Renal cortex interstitium (tissue), 11 donors: ENCODE measurements around the gene NCAPD2. TPM values are rescaled to one million over a fixed set of nuclear protein-coding genes. Genes with fewer than 3 reads are reported as not detected.
A peak's percentile ranks its signal among the peaks of the same experiment; 100 is the strongest.
"Not testable (repeated sequence)": the region's sequence is repeated elsewhere in the genome, so short reads cannot be mapped to it uniquely, and the experiment has no call there.

ENCODE experiments used
- DNase-seq, 11 donors: peaks; one replicate each; pipeline ENCODE4 v3.0.0-alpha.2; 2013; ENCODE audit warnings: low read depth in 9 of 11, low spot score in 4 of 11; ENCODE audit errors: extremely low read depth in 1 of 11
- polyA plus RNA-seq, 3 donors: library from polyadenylated mRNA; unstranded; fragments of 120-200 nt; gene quantifications; one replicate each; pipeline ENCODE4 v1.2.1, GENCODE V29; 2013; ENCODE audit not compliant: insufficient read length in 3 of 3

Gene NCAPD2
- polyA plus RNA-seq, 3 donors, result 63.8 to 69.8 (median 69.5) TPM

- not testable (repeated sequence) for DNase-seq
Observed at GRCh38 chr12:6477601-6478377, 16.1 kb upstream of the NCAPD2 start.

DNA sequence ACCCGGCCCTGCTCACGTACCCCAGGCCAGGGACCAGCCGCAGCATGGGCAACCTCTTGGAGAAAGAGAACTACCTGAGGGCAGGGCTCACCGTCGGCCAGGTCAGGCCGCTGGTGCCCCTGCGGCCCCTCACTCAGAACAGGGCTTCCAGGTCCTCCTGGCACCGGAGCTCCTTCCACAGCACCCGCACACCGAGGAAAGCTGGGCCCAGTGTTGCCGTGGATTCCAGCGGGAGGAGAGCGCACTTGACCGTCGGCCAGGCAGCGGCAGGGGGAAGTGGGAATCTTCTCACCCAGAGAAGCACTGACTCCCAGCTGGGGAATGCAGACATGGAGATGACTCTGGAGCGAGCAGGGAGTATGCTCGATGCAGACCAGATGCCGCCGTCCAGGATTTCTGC, 15.5 kb upstream of the NCAPD2 start:
- no peak for DNase-seq

DNA sequence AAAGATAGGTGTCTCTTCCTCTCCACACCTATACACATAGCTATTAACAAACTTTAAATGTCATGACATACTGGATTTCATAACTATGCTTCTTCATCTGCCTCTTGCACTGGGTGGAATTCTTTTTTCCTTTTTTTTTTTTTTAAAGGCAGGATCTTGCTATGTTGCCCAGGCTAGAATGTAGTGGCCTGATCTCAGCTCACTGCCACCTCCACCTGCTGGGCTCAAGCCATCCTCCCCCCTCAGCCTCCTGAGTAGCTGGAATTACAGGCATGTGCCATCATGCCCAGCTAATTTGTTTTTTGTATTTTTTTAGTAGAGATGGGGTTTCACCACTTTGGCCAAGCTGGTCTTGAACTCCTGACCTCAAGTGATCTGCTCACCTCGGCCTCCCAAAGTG, 5.7 kb upstream of the NCAPD2 start:
- DNase-seq, result no peak

- DNase-seq, result no peak
Observed at GRCh38 chr12:6489449-6489848, 4.5 kb upstream of the NCAPD2 start.

GRCh38 chr12:6490673-6491072, 3.2 kb upstream of the NCAPD2 start:
- not testable (repeated sequence) for DNase-seq

DNA sequence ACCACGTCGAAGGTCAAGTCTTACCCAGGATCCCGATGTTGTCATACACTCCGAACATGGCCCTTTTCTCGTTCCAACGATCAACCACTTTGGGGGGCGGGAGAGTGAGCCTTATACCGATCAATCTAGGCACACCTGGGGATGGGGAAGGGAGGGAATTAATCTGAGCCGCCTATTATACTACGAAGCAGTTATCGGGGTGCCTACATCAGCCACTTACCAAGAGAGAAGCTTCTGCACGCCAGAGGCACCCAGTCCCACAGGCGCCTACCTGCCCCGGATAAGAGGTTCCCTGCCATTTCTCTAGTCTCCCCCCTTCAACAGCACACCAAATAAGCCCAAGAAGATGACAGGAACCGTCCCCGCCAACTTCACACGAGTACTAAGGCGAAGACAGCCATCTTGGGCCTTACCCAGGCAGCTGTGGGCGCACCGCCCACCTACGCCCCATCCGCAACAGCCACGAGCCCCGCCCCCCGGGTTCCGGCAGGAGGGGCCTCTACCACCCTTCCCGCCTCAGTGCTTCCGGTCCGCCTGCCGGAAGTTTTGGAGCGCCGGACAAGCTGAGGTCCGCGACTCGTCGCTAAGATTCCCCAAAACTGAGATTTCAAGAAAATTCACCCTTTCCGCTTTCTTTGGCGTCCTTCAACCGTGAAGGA, 935 bp upstream of the NCAPD2 start, which contains the start of gene MRPL51:
TSS of gene MRPL51 (minus strand) at position 425 of the 659 bp plus-strand sequence. CDS start at position 299, 126 bp downstream.
- DNase-seq, result peak; percentile 80 to 94 (median 91)

GRCh38 chr12:6494258-6494743, 399 bp downstream of the NCAPD2 start:
- peak in 1 of 11 donors; percentile 19 for DNase-seq

DNA sequence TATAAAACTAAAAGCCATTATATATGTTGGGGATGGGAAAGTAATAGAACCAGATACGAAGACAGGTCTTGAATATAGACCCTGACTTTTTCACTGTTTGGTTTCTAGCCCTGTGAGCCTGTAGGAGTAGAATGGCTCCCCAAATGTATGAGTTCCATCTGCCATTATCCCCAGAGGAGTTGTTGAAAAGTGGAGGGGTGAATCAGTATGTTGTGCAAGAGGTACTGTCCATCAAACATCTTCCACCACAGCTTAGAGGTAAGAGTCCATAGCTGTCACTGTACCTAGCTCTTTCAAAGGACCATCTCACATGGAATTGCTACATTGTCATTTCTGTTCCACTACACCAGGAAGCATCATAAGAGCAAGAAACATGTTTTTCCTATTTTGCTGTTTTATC, 1.1 kb downstream of the NCAPD2 start:
- no peak for DNase-seq

GRCh38 chr12:6497291-6497690, 3.4 kb downstream of the NCAPD2 start:
- not testable (repeated sequence) for DNase-seq

GRCh38 chr12:6500466-6500865, 6.6 kb downstream of the NCAPD2 start:
- DNase-seq, result no peak

GRCh38 chr12:6507102-6507998, 13.4 kb downstream of the NCAPD2 start:
- DNase-seq, result no peak

DNA sequence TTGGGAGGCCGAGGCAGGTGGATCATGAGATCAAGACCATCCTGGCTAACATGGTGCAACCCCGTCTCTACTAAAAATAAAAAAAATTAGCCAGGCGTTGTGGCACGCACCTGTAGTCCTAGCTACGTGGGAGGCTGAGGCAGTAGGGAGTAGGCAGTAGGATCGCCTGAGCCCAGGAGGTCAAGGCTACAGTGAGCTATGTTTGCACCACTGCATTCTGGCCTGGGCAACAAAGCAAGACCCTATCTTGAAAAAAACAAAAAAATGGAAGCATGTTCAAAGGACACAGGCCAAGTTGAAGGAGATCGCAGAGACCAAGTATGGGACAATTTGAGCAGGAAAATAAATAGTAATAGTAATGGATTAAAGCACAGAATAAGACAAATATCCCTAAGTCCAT, 14.2 kb downstream of the NCAPD2 start:
- DNase-seq, result no peak

DNA sequence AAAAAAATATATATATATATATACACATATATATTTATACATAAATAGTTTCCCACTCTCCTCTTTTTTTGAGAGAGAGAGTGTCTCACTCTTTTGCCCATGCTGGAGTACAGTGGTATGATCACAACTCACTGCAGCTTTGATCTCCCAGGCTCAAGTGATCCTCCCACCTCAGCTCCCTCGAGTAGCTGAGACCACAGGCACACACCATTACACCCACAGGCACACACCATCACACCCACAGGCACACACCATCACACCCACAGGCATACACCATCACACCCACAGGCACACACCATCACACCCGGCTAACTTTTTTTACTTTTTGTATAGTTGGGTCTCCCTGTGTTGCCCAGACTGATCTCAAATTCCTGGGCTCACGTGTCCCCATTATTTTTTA, 26.3 kb downstream of the NCAPD2 start:
- no peak for DNase-seq

DNA sequence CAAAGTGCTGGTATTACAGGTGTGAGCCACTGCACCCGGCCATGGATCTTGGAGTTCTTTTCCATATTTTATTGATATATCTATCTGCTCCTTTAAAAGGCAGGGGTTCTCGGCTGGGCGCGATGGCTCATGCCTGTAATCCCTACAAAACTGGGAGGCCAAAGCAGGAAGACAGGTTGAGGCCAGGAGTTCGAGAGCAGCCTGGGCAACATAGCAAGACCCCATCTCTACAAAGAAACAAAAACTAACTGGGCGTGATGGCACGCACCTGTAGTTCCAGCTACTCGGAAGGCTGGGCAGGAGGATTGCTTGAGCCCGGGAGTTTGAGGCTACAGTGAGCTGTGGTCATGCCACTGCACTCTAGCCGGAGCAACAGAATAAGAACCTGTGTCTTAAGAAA, 28.3 kb downstream of the NCAPD2 start:
- DNase-seq, result no peak

- no peak for DNase-seq
Observed at GRCh38 chr12:6523708-6524107, 29.8 kb downstream of the NCAPD2 start.

DNA sequence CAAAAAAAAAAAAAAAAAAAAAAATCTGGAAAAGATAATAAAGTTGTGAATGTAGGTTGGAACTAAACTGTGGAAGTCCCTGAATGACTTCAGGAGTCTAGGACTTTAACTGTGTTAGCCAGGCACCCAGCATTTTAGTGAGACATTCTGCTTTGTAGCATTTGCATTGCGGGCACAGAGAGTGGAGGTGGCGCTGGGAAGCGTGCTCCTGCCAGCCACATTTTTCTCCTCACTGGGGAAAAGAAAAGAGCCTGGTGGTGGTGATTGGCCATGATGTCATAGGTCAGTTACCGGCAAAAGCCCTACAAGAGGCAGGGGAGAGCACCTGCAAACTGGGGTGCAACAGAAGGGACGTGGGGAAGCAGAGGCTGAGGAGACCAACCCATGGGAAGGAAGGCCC, 30.7 kb downstream of the NCAPD2 start:
- no peak for DNase-seq

- no peak for DNase-seq
Observed at GRCh38 chr12:6526201-6526600, 32.3 kb downstream of the NCAPD2 start.

DNA sequence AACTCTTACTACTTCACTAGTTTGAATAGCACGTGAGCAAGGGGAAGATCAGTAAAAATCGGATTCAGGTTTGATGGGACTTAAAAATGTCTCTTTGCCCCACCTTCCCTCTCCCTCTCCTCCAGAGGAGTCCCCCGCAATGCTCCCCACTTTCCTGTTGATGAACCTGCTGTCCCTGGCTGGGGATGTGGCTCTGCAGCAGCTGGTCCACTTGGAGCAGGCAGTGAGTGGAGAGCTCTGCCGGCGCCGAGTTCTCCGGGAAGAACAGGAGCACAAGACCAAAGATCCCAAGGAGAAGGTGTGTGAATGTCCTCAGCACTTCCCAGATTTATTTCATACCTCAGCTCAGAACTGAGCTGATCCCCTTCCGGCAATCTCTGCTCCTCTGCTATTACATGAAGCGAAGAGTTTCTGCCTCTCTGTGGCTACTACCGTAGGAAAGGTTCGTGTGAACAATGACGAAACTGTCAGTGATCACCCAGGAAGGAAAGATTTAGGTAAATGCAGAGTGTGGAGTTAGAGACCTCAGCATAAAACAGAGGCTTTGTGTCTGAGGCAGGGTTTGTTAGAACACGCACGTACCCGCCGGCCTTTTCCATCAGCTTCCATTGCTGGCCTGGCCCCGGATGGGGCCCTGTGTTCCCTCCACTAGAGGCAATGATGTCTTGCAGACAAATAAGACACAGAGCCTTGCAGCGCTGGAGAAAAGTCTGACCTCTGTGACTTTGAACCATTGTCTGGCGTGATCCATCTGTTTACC, 33.0 kb downstream of the NCAPD2 start:
- no peak for DNase-seq

- DNase-seq, result no peak
Observed at GRCh38 chr12:6527711-6528110, 33.8 kb downstream of the NCAPD2 start.
